Activated CD4-positive, alpha-beta T cell treated with anti-CD3 and anti-CD28 coated beads for 36 hours (primary cell): ENCODE results near the gene TNIK. TPM values are rescaled to one million over a fixed set of nuclear protein-coding genes. Genes with fewer than 3 reads are reported as not detected.

Experiments
- ATAC-seq: fragments of 200-7000 bp; cut with Tn5 transposase; one replicate; pipeline ENCODE4 v1.10.0; 2021; ENCODE audit warnings: mild to moderate bottlenecking, moderate library complexity
- CTCF ChIA-PET: fragments of 350-600 bp; sonication (Branson Sonifier 250); formaldehyde crosslinking; loops from one replicate; lab custom pipeline; 2021; ENCODE audit warnings: antibody characterized with exemption; lab: Charles Lee
- POLR2A ChIA-PET: fragments of 350-600 bp; sonication (Branson Sonifier 250); formaldehyde crosslinking; loops from one replicate; lab custom pipeline; 2021; ENCODE audit warnings: antibody characterized with exemption, inconsistent platforms; lab: Charles Lee
- DNase-seq: peaks from one replicate; pipeline ENCODE4 v3.0.0-alpha.2; 2020
- H3K27ac Mint-ChIP-seq: one replicate; pipeline ENCODE4 v1.8.0; 2021; ENCODE audit warnings: mixed read lengths
- H3K27me3 Mint-ChIP-seq: one replicate; pipeline ENCODE4 v1.8.0; 2021; ENCODE audit warnings: mixed read lengths
- H3K36me3 Mint-ChIP-seq: one replicate; pipeline ENCODE4 v1.8.0; 2021; ENCODE audit warnings: low read depth, mixed read lengths
- H3K4me1 Mint-ChIP-seq: one replicate; pipeline ENCODE4 v1.8.0; 2021; ENCODE audit warnings: mixed read lengths
- H3K4me3 Mint-ChIP-seq: one replicate; pipeline ENCODE4 v1.8.0; 2021; ENCODE audit warnings: mild to moderate bottlenecking, moderate library complexity, mixed read lengths
- H3K9me3 Mint-ChIP-seq: one replicate; pipeline ENCODE4 v1.8.0; 2021; ENCODE audit warnings: low read depth, mixed read lengths
- intact Hi-C, 2 experiments: fragments of 100-400 bp; cut with DNase I in 1 of 2; cut with micrococcal nuclease in 1 of 2; formaldehyde crosslinking; loops; one replicate each; pipeline versions ENCODE4 v1.14.2 to v1.15.1; 2022 to 2024; cut with DNase I, micrococcal nuclease
- total RNA-seq, 2 experiments: library from RNA; stranded (reverse); gene quantifications; one replicate each; pipeline ENCODE4 v1.2.3, GENCODE V29; 2021

The TNIK gene
- 10 to 100 TPM; 28.8 to 34.2 TPM for total RNA-seq

DNA sequence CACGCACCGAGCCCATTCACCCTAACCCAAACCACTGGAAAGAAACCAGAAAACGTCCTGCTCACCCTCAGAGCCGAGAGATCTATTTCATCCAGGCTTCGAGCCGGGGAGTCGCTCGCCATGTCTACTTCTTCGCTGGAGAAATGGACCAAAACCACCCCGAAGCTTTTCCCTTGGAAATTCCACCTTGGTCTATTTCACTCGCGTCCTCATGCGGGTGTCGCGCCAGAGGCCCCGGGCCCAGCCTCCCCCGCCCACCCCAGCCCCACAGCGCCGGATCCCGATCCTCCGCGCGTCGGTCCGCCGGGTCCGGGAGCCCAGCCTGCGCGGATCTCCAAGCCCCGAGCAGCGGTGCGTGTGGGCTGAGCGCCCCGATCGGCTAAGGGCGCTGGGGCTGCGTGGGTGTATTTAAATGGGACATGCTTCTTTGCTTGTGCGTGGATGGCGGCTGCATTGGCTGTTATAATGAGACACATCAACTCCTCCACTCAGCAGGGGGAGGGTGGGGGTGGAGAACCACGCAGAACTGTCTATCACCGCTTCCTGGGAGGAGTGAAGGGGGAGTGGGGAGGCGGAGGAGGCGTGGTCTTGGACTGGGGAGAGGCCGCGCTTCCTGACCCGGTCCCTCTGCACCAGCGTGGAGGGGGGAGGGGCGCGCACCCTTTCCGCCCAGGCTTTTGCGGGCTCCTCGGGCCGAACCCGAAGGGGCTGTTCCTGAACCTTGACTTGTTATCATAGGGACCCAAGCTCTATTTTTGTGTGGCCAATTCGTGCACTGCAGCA, at the start of gene TNIK:
TSS of gene TNIK (minus strand) at position 464 of the 783 bp plus-strand sequence. CDS start at position 122, 342 bp downstream.
- Mint-ChIP-seq H3K4me3 (peak within 1 kb of the TSS; percentile 94), H3K4me1 (peaks cover 40% of the 10 kb centered on the region), H3K27me3 (no peaks in the 10 kb centered on the region), H3K9me3 (no peaks in the 10 kb centered on the region), H3K27ac (peak within 1 kb of the TSS; percentile 95), H3K36me3 (peaks cover 3% of the 10 kb centered on the region)
- peak; percentile 82 for ATAC-seq
- ChIA-PET POLR2A (interaction anchor here (0.6 to 1.0 kb wide), 4 partner anchors 129 to 294 kb away, joined by 3 to 5 read pairs (median 3); no protein-coding TSS in a partner anchor), CTCF (interaction anchor here (0.6 to 2.0 kb wide), 10 partner anchors 10 to 271 kb away, joined by 3 to 7 read pairs (median 3); no protein-coding TSS in a partner anchor)
- intact Hi-C loops, result loop anchor here (1.0 to 10.0 kb wide), 16 partner anchors 20 to 1105 kb away; partner anchors contain the start of genes EIF5A2 (in 1 of the 2), RPL22L1 (in 1 of the 2) and SKIL (in 1 of the 2)
- DNase-seq, result peak; percentile 96

GRCh38 chr3:171508676-171509075, 48.5 kb upstream of the TNIK start:
- ATAC-seq, result no peak
- Mint-ChIP-seq H3K36me3 (no peaks in the 10 kb centered on the region), H3K9me3 (no peaks in the 10 kb centered on the region), H3K4me1 (no peaks in the 10 kb centered on the region), H3K27ac (no peak overlapping the region), H3K4me3 (no peak overlapping the region), H3K27me3 (no peaks in the 10 kb centered on the region)
- no peak for DNase-seq
- intact Hi-C loops, result no loop called here
- ChIA-PET POLR2A (interaction anchor here (0.5 kb wide), 1 partner anchor 160 kb away, joined by 3 read pairs; no protein-coding TSS in a partner anchor), CTCF (no interaction called here)

GRCh38 chr3:171508206-171508605, 48.0 kb upstream of the TNIK start:
- ATAC-seq (no peak), DNase-seq (no peak)
- H3K9me3 Mint-ChIP-seq, result no peaks in the 10 kb centered on the region
- POLR2A ChIA-PET, result interaction anchor here (0.5 kb wide), 1 partner anchor 160 kb away, joined by 3 read pairs; no protein-coding TSS in a partner anchor
- intact Hi-C loops, result no loop called here
- H3K4me3 Mint-ChIP-seq, result no peak overlapping the region
- CTCF ChIA-PET, result interaction anchor here (0.7 kb wide), 1 partner anchor 42 kb away, joined by 3 read pairs; no protein-coding TSS in a partner anchor
- no peak overlapping the region for H3K27ac Mint-ChIP-seq
- no peaks in the 10 kb centered on the region for H3K36me3 Mint-ChIP-seq
- no peaks in the 10 kb centered on the region for H3K4me1 Mint-ChIP-seq
- no peaks in the 10 kb centered on the region for H3K27me3 Mint-ChIP-seq

GRCh38 chr3:171506743-171507319, 46.6 kb upstream of the TNIK start:
- Mint-ChIP-seq H3K36me3 (no peaks in the 10 kb centered on the region), H3K4me3 (no peak overlapping the region), H3K4me1 (no peaks in the 10 kb centered on the region), H3K9me3 (no peaks in the 10 kb centered on the region), H3K27ac (no peak overlapping the region), H3K27me3 (no peaks in the 10 kb centered on the region)
- DNase-seq (no peak), ATAC-seq (no peak)
- ChIA-PET CTCF (interaction anchor here (0.6 to 0.7 kb wide), 2 partner anchors 285 to 350 kb away, joined by 3 read pairs; no protein-coding TSS in a partner anchor), POLR2A (no interaction called here)
- intact Hi-C loops, result no loop called here

GRCh38 chr3:171505822-171506333, 45.7 kb upstream of the TNIK start:
- no peaks in the 10 kb centered on the region for H3K36me3 Mint-ChIP-seq
- intact Hi-C loops, result no loop called here
- H3K4me1 Mint-ChIP-seq, result no peaks in the 10 kb centered on the region
- CTCF ChIA-PET, result no interaction called here
- no peaks in the 10 kb centered on the region for H3K27me3 Mint-ChIP-seq
- DNase-seq, result no peak
- ATAC-seq, result no peak
- no peak overlapping the region for H3K4me3 Mint-ChIP-seq
- H3K9me3 Mint-ChIP-seq, result no peaks in the 10 kb centered on the region
- POLR2A ChIA-PET, result no interaction called here
- no peak overlapping the region for H3K27ac Mint-ChIP-seq

GRCh38 chr3:171504376-171504775, 44.2 kb upstream of the TNIK start:
- ChIA-PET CTCF (no interaction called here), POLR2A (no interaction called here)
- H3K9me3 Mint-ChIP-seq, result no peaks in the 10 kb centered on the region
- ATAC-seq, result no peak
- DNase-seq, result no peak
- H3K27me3 Mint-ChIP-seq, result no peaks in the 10 kb centered on the region
- H3K27ac Mint-ChIP-seq, result no peak overlapping the region
- H3K4me3 Mint-ChIP-seq, result no peak overlapping the region
- H3K36me3 Mint-ChIP-seq, result no peaks in the 10 kb centered on the region
- intact Hi-C loops, result no loop called here
- H3K4me1 Mint-ChIP-seq, result peaks cover 8% of the 10 kb centered on the region

DNA sequence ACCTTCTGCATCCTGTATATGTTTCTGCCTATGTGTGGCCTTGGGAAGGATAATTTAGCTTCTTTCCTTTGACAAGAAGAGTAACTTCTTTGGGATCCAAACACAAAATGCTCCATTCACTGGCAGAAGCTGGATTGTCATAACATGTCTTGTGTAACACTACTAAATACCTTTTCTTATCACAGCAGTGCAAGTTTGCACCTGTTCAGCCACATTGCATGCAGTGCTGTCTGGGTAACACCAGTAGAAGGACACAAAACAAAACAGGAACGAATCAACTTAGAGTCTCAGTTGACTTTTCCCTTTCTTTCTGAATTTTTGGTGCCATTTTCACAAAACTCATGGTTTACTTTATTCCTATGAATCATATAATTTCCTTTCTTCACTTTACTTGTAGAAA, 43.6 kb upstream of the TNIK start:
- Mint-ChIP-seq H3K4me3 (no peak overlapping the region), H3K9me3 (no peaks in the 10 kb centered on the region), H3K27me3 (no peaks in the 10 kb centered on the region), H3K4me1 (peaks cover 10% of the 10 kb centered on the region), H3K36me3 (no peaks in the 10 kb centered on the region), H3K27ac (no peak overlapping the region)
- ATAC-seq (no peak), DNase-seq (no peak)
- CTCF ChIA-PET, result no interaction called here
- intact Hi-C loops, result no loop called here
- POLR2A ChIA-PET, result no interaction called here

- no peak overlapping the region for H3K4me3 Mint-ChIP-seq
- no peak for ATAC-seq
- H3K4me1 Mint-ChIP-seq, result peaks cover 26% of the 10 kb centered on the region
- ChIA-PET POLR2A (no interaction called here), CTCF (interaction anchor here (1.2 kb wide), 1 partner anchor 67 kb away, joined by 3 read pairs; no protein-coding TSS in a partner anchor)
- no peaks in the 10 kb centered on the region for H3K36me3 Mint-ChIP-seq
- H3K27ac Mint-ChIP-seq, result no peak overlapping the region
- no peak for DNase-seq
- intact Hi-C loops, result no loop called here
- no peaks in the 10 kb centered on the region for H3K27me3 Mint-ChIP-seq
- H3K9me3 Mint-ChIP-seq, result no peaks in the 10 kb centered on the region
These were observed 38.7 kb upstream of the TNIK start for GRCh38 chr3:171498921-171499320.

GRCh38 chr3:171497468-171497867, 37.3 kb upstream of the TNIK start:
- POLR2A ChIA-PET, result interaction anchor here (0.5 kb wide), 1 partner anchor 277 kb away, joined by 3 read pairs; no protein-coding TSS in a partner anchor
- no peak overlapping the region for H3K27ac Mint-ChIP-seq
- H3K4me3 Mint-ChIP-seq, result no peak overlapping the region
- peaks cover 2% of the 10 kb centered on the region for H3K36me3 Mint-ChIP-seq
- no peaks in the 10 kb centered on the region for H3K27me3 Mint-ChIP-seq
- no peak for ATAC-seq
- CTCF ChIA-PET, result interaction anchor here (0.6 to 0.8 kb wide), 2 partner anchors 257 to 448 kb away, joined by 3 to 4 read pairs; no protein-coding TSS in a partner anchor
- intact Hi-C loops, result no loop called here
- no peaks in the 10 kb centered on the region for H3K9me3 Mint-ChIP-seq
- no peak for DNase-seq
- peaks cover 35% of the 10 kb centered on the region for H3K4me1 Mint-ChIP-seq

GRCh38 chr3:171495413-171495812, 35.2 kb upstream of the TNIK start:
- ATAC-seq (no peak), DNase-seq (no peak)
- H3K27me3 Mint-ChIP-seq, result no peaks in the 10 kb centered on the region
- CTCF ChIA-PET, result interaction anchor here (0.9 kb wide), 1 partner anchor 14 kb away, joined by 4 read pairs; no protein-coding TSS in a partner anchor
- H3K4me1 Mint-ChIP-seq, result peaks cover 51% of the 10 kb centered on the region
- H3K27ac Mint-ChIP-seq, result no peak overlapping the region
- H3K4me3 Mint-ChIP-seq, result no peak overlapping the region
- POLR2A ChIA-PET, result no interaction called here
- H3K9me3 Mint-ChIP-seq, result no peaks in the 10 kb centered on the region
- intact Hi-C loops, result loop anchor here in 1 of 2 experiments (2.0 kb wide), 1 partner anchor 35 kb away; the partner anchor contains the start of gene TNIK
- peaks cover 2% of the 10 kb centered on the region for H3K36me3 Mint-ChIP-seq

- Mint-ChIP-seq H3K27ac (peak overlapping the region; percentile 82), H3K9me3 (no peaks in the 10 kb centered on the region), H3K4me1 (peaks cover 53% of the 10 kb centered on the region), H3K27me3 (no peaks in the 10 kb centered on the region), H3K36me3 (peaks cover 2% of the 10 kb centered on the region), H3K4me3 (no peak overlapping the region)
- ChIA-PET POLR2A (no interaction called here), CTCF (interaction anchor here (0.7 to 1.2 kb wide), 3 partner anchors 15 to 66 kb away, joined by 3 to 4 read pairs (median 4); no protein-coding TSS in a partner anchor)
- ATAC-seq (peak; percentile 25), DNase-seq (no peak)
- intact Hi-C loops, result loop anchor here (2.0 to 5.0 kb wide), 3 partner anchors 34 to 68 kb away; partner anchors contain the start of gene TNIK (in 1 of the 2)
These were observed 34.4 kb upstream of the TNIK start for GRCh38 chr3:171494457-171495109.
